Mesenchymal stem cell (in vitro differentiated cells and primary cell): ENCODE measurements around the gene TP53I13.

Experiments
- DNase-seq: peaks from one replicate; pipeline ENCODE4 v3.0.0-alpha.2; 2013
- H2AFZ ChIP-seq: one replicate; pipeline ENCODE4 v1.6.1; 2013; ENCODE audit warnings: low read depth, mild to moderate bottlenecking, control low read depth, inconsistent platforms, low read length, moderate library complexity
- H2AK5ac ChIP-seq: 2 replicates; pipeline ENCODE4 v1.6.1; 2013; ENCODE audit warnings: low read length, moderate library complexity, mild to moderate bottlenecking, inconsistent platforms; ENCODE audit not compliant: severe bottlenecking
- H2BK120ac ChIP-seq: one replicate; pipeline ENCODE4 v1.6.1; 2013; ENCODE audit warnings: low read depth, mild to moderate bottlenecking, inconsistent platforms, low read length, moderate library complexity
- H2BK12ac ChIP-seq, 2 experiments: one replicate each; pipeline ENCODE4 v1.6.1; 2013; ENCODE audit warnings: inconsistent platforms in 2 of 2, low read length in 2 of 2, mild to moderate bottlenecking in 2 of 2, moderate library complexity in 2 of 2, control low read depth in 1 of 2
- H2BK15ac ChIP-seq: one replicate; pipeline ENCODE4 v1.6.1; 2013; ENCODE audit warnings: mild to moderate bottlenecking, low read depth, inconsistent platforms; ENCODE audit not compliant: poor library complexity, severe bottlenecking
- H2BK5ac ChIP-seq: 2 replicates; pipeline ENCODE4 v1.6.1; 2013; ENCODE audit warnings: low read depth, mild to moderate bottlenecking, low read length, control low read depth, inconsistent platforms; ENCODE audit not compliant: poor library complexity, severe bottlenecking
- H3K14ac ChIP-seq, 2 experiments: one replicate each; pipeline ENCODE4 v1.6.1; 2013; ENCODE audit warnings: inconsistent platforms in 2 of 2, low read length in 2 of 2, control low read depth in 1 of 2, mild to moderate bottlenecking in 1 of 2, moderate library complexity in 1 of 2
- H3K18ac ChIP-seq, 2 experiments: one replicate each; pipeline ENCODE4 v1.6.1; 2013; ENCODE audit warnings: inconsistent platforms in 2 of 2, low read length in 2 of 2, control low read depth in 1 of 2, low read depth in 1 of 2, mild to moderate bottlenecking in 1 of 2
- H3K23ac ChIP-seq, 2 experiments: one replicate each; pipeline ENCODE4 v1.6.1; 2013; ENCODE audit warnings: inconsistent platforms in 2 of 2, low read length in 2 of 2, mild to moderate bottlenecking in 2 of 2, moderate library complexity in 2 of 2, control low read depth in 1 of 2
- H3K27ac ChIP-seq: 2 replicates; pipeline ENCODE4 v1.5.1; 2013; ENCODE audit warnings: mild to moderate bottlenecking, moderate library complexity, low read length, control low read depth, inconsistent platforms; ENCODE audit not compliant: poor library complexity, severe bottlenecking
- H3K27me3 ChIP-seq, 2 experiments: 2 replicates each; pipeline versions ENCODE4 v1.6.1 to v1.7.0; 2013; ENCODE audit warnings: low read length in 2 of 2, mild to moderate bottlenecking in 2 of 2, moderate library complexity in 2 of 2, control low read depth in 1 of 2, inconsistent platforms in 1 of 2; ENCODE audit not compliant: control insufficient read depth in 1 of 2, insufficient read depth in 1 of 2
- H3K36me3 ChIP-seq, 2 experiments: 2 replicates each; pipeline versions ENCODE4 v1.6.1 to v1.7.0; 2013; ENCODE audit warnings: low read length in 2 of 2, control low read depth in 1 of 2, inconsistent platforms in 1 of 2, low read depth in 1 of 2, mild to moderate bottlenecking in 1 of 2; ENCODE audit not compliant: insufficient read depth in 2 of 2, control insufficient read depth in 1 of 2
- H3K4ac ChIP-seq, 2 experiments: one replicate each; pipeline ENCODE4 v1.6.1; 2013; ENCODE audit warnings: inconsistent platforms in 2 of 2, low read length in 2 of 2, mild to moderate bottlenecking in 2 of 2, moderate library complexity in 2 of 2, control low read depth in 1 of 2, low read depth in 1 of 2
- H3K4me1 ChIP-seq: 2 replicates; pipeline ENCODE4 v1.6.1; 2013; ENCODE audit warnings: low read depth, low read length, control low read depth; ENCODE audit not compliant: control insufficient read depth, insufficient read depth
- H3K4me2 ChIP-seq: 2 replicates; pipeline ENCODE4 v1.6.1; 2013; ENCODE audit warnings: low read length, mild to moderate bottlenecking, inconsistent platforms; ENCODE audit not compliant: poor library complexity, severe bottlenecking
- H3K4me3 ChIP-seq, 2 experiments: 2 replicates each; pipeline versions ENCODE4 v1.5.1 to v1.7.0; 2013; ENCODE audit warnings: low read length in 2 of 2, mild to moderate bottlenecking in 2 of 2, control low read depth in 1 of 2, low read depth in 1 of 2; ENCODE audit not compliant: insufficient read depth in 1 of 2
- H3K79me1 ChIP-seq: replicated peaks from 2 replicates; pipeline ENCODE4 v1.6.1; 2013; ENCODE audit warnings: mild to moderate bottlenecking, control low read depth, low read length, inconsistent platforms; ENCODE audit not compliant: poor library complexity, severe bottlenecking
- H3K9ac ChIP-seq: 2 replicates; pipeline ENCODE4 v1.7.0; 2013; ENCODE audit warnings: mild to moderate bottlenecking, low read length, moderate library complexity
- H3K9me3 ChIP-seq: 2 replicates; pipeline ENCODE4 v1.7.0; 2013; ENCODE audit warnings: mild to moderate bottlenecking, low read length; ENCODE audit not compliant: control insufficient read depth
- H4K8ac ChIP-seq: one replicate; pipeline ENCODE4 v1.6.1; 2013; ENCODE audit warnings: inconsistent platforms, mild to moderate bottlenecking, low read length, moderate library complexity
- H4K91ac ChIP-seq: one replicate; pipeline ENCODE4 v1.6.1; 2013; ENCODE audit warnings: mild to moderate bottlenecking, low read length, inconsistent platforms
- WGBS: methylation state at CpG from one replicate; pipeline ENCODE4 v1.1.7; 2013; ENCODE audit warnings: mixed read lengths; 5-methylcytosine and 5-hydroxymethylcytosine counted together

Gene TP53I13

DNA sequence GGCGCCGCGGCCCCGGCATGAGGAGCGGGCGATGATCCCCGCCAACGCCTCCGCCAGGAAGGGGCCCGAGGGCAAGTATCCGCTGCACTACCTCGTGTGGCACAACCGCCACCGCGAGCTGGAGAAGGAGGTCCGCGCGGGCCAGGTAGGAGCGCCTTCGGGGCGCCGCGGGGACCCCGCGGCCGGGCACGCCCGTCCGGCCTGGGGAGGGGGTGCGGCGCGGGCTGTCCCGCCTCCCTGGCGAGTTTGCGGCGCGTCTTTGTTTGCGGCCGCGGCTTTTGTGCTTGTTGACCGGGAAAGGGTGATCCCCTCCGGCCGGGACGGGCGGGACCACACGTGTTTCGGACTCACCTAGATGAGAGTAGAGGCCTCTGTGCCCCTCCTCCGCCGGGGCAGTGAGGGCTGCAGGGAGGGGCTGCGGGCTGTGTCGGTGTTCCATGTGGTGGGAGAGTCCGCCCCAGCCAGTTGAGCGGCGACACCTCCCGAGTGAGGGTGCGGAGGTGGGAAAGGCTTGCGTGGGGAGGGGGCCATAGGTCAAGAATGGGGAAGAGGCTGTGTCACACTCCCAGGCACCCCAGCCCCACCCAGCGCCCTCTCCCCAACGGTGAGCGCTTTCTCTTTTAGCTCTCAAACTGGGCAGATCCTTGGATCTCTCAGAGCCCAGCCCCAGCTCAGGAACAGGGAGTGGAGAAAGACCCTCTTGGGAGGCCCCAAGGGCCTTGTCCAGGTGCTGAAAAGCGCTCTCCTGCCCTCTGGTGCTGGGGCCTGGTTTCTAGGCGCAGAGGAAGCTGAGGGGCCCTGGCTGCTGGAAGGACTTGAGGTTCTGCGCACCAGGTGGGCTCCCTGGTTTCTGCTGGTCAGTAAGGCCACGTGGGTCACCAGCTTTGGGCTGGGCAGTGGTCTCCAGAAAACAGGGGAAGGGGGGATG lies 25.4 kb downstream of the TP53I13 start:
- Histone ChIP-seq H3K4ac (no peak overlapping the region), H3K4me1 (peaks cover 57% of the 10 kb centered on the region), H3K27me3 (no peaks in the 10 kb centered on the region), H3K23ac (no peak overlapping the region), H3K36me3 (no peaks in the 10 kb centered on the region), H2BK15ac (no peak overlapping the region), H3K4me3 (peak overlapping the region; percentile 64 to 76), H3K14ac (no peak overlapping the region), H2BK120ac (no peak overlapping the region), H2BK5ac (no peak overlapping the region), H2AK5ac (no peak overlapping the region), H3K27ac (no peak overlapping the region), H3K4me2 (peak overlapping the region; percentile 95), H2BK12ac (no peak overlapping the region), H4K91ac (no peak overlapping the region), H3K9ac (peak overlapping the region; percentile 61), H3K79me1 (peaks cover 7% of the 10 kb centered on the region), H3K9me3 (no peaks in the 10 kb centered on the region), H3K18ac (peak overlapping the region in 1 of 2 experiments; percentile 49), H4K8ac (no peak overlapping the region), H2AFZ (peak overlapping the region; percentile 23)
- WGBS, result 5% methylated on average over 58 of the region's 64 CpGs
- DNase-seq, result peak; percentile 41

DNA sequence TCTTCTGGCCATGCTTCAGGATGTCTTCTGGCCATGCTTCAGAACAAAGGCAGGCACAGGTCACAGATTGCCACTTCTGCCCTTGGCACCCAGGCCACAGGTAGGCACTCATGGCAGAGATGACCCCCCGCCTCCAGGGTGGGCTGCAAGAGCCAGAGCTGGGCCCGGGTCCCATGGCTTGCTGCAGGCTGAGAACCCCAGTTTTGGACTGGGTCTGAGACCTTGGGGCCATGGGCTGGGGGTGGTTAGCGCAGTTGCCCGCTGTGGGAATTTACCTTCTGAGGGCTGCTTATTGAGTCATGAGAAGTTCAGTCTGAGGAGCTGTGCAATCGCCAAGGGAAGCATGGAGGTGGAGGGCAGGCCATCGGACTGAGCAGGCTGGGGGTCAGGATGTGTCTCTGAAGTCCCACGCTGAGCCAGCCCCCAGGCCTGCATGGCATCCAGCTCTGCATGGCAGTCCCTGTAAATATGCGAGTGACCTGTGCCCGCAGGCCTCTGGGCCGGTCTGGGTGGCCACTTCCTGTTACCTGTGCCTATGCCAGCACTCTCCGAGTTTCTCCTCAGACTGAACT lies 26.1 kb downstream of the TP53I13 start:
- no peak overlapping the region for H3K9ac ChIP-seq
- H3K18ac ChIP-seq, result no peak overlapping the region
- no peak overlapping the region for H2AFZ ChIP-seq
- H2BK5ac ChIP-seq, result no peak overlapping the region
- H3K14ac ChIP-seq, result no peak overlapping the region
- H2BK12ac ChIP-seq, result no peak overlapping the region
- no peaks in the 10 kb centered on the region for H3K9me3 ChIP-seq
- H3K4me2 ChIP-seq, result no peak overlapping the region
- no peak for DNase-seq
- peaks cover 57% of the 10 kb centered on the region for H3K4me1 ChIP-seq
- no peak overlapping the region for H3K4ac ChIP-seq
- H2BK15ac ChIP-seq, result no peak overlapping the region
- peak overlapping the region in 1 of 2 experiments; percentile 76 for H3K4me3 ChIP-seq
- H3K23ac ChIP-seq, result no peak overlapping the region
- no peaks in the 10 kb centered on the region for H3K27me3 ChIP-seq
- no peak overlapping the region for H4K8ac ChIP-seq
- H2AK5ac ChIP-seq, result no peak overlapping the region
- no peak overlapping the region for H3K27ac ChIP-seq
- no peak overlapping the region for H4K91ac ChIP-seq
- peaks cover 7% of the 10 kb centered on the region for H3K79me1 ChIP-seq
- no peak overlapping the region for H2BK120ac ChIP-seq
- 86% methylated on average over 11 of the region's 11 CpGs for WGBS
- no peaks in the 10 kb centered on the region for H3K36me3 ChIP-seq

DNA sequence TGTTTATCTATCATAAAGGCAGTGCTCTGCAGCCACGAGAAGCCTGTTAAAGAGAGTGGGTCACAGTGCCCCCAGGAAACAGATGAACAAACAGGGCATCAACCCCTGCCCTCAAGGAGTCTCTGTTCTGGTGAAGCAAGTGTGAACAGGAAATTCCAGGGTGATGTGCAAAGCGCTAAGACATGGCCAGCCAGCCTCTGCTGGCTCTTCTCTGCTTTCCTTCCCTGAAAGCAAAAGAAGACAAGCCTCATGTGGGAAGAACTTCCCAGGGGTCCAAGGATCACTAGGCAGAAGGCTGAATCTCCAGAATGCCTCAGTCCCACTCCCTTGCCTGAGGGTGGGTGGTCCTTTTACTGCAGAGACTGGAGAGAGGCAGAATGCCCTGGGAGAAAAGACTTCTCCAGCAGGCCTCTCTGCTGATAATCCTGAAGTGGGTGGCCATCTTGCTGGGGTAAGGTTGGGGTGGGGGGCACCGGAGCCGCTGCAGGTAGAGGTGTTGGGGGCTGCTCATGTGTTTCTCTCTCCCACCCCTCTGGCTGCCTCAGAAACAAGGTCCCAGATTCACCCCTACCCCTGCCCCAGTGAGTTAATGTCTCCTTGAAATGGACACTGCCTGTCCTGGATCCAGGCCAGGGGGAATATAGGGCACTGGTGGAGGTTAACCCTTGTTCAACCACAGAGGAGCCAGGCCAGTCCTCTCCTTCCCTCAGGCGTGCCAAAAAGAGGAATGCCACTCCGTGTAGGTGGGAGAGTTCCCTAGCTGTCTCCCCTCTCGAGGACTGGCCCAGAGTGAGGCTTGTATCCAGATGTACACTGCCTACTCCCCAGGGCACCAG lies 26.8 kb downstream of the TP53I13 start:
- H2BK15ac ChIP-seq, result no peak overlapping the region
- H3K79me1 ChIP-seq, result peaks cover 10% of the 10 kb centered on the region
- peaks cover 50% of the 10 kb centered on the region for H3K4me1 ChIP-seq
- H2AK5ac ChIP-seq, result no peak overlapping the region
- no peaks in the 10 kb centered on the region for H3K9me3 ChIP-seq
- no peak overlapping the region for H3K18ac ChIP-seq
- H2BK12ac ChIP-seq, result no peak overlapping the region
- no peak overlapping the region for H3K4ac ChIP-seq
- 65% methylated on average over 5 of the region's 7 CpGs for WGBS
- no peak overlapping the region for H3K23ac ChIP-seq
- no peak overlapping the region for H4K91ac ChIP-seq
- no peak overlapping the region for H3K27ac ChIP-seq
- peak; percentile 57 for DNase-seq
- H2BK5ac ChIP-seq, result no peak overlapping the region
- no peaks in the 10 kb centered on the region for H3K27me3 ChIP-seq
- no peak overlapping the region for H2AFZ ChIP-seq
- H3K9ac ChIP-seq, result no peak overlapping the region
- no peak overlapping the region for H3K4me2 ChIP-seq
- H3K4me3 ChIP-seq, result no peak overlapping the region
- H4K8ac ChIP-seq, result no peak overlapping the region
- no peaks in the 10 kb centered on the region for H3K36me3 ChIP-seq
- no peak overlapping the region for H2BK120ac ChIP-seq
- H3K14ac ChIP-seq, result no peak overlapping the region
